Liver (tissue), 9 donors: ENCODE measurements around the gene LRRTM4. TPM values are rescaled to one million over a fixed set of nuclear protein-coding genes. Genes with fewer than 3 reads are reported as not detected.

Experiments used
- DNase-seq: peaks from one replicate; pipeline ENCODE4 v3.0.0-alpha.2; 2017; ENCODE audit warnings: low spot score
- H3K27ac ChIP-seq, 2 donors: one replicate each; pipeline ENCODE4 v1.7.0; 2013; ENCODE audit warnings: inconsistent platforms in 2 of 2, low read length in 2 of 2, control low read depth in 1 of 2, low read depth in 1 of 2, mild to moderate bottlenecking in 1 of 2
- H3K27me3 ChIP-seq, 4 donors: one replicate each; pipeline versions ENCODE4 v1.6.1 to v1.7.0; 2013; ENCODE audit warnings: low read length in 3 of 4, inconsistent platforms in 1 of 4, mild to moderate bottlenecking in 1 of 4, moderate library complexity in 1 of 4; ENCODE audit not compliant: control insufficient read depth in 4 of 4, insufficient read depth in 4 of 4
- H3K36me3 ChIP-seq, 4 donors: one replicate each; pipeline versions ENCODE4 v1.6.1 to v1.7.0; 2013; ENCODE audit warnings: low read length in 3 of 4, mild to moderate bottlenecking in 3 of 4, low read depth in 1 of 4, moderate library complexity in 1 of 4; ENCODE audit not compliant: control insufficient read depth in 4 of 4, insufficient read depth in 3 of 4
- H3K4me1 ChIP-seq, 4 donors: one replicate each; pipeline versions ENCODE4 v1.6.1 to v1.7.0; 2013; ENCODE audit warnings: low read length in 3 of 4, mild to moderate bottlenecking in 3 of 4, moderate library complexity in 1 of 4; ENCODE audit not compliant: control insufficient read depth in 4 of 4, insufficient read depth in 4 of 4
- H3K4me3 ChIP-seq, 3 donors: one replicate each; pipeline versions ENCODE4 v1.6.1 to v1.7.0; 2013; ENCODE audit warnings: low read length in 3 of 3, control low read depth in 1 of 3, low read depth in 1 of 3, mild to moderate bottlenecking in 1 of 3
- H3K9ac ChIP-seq, 2 donors: one replicate each; pipeline ENCODE4 v1.7.0; 2013; ENCODE audit warnings: low read length in 2 of 2, mild to moderate bottlenecking in 2 of 2, moderate library complexity in 2 of 2, control low read depth in 1 of 2, low read depth in 1 of 2
- H3K9me3 ChIP-seq, 4 donors: one replicate each; pipeline versions ENCODE4 v1.6.1 to v1.7.0; 2013; ENCODE audit warnings: low read length in 3 of 4; ENCODE audit not compliant: control insufficient read depth in 4 of 4
- ATF3 ChIP-seq: IDR thresholded peaks from 2 replicates; pipeline ENCODE4 v1.6.1; 2016; ENCODE audit warnings: antibody characterized with exemption
- CTCF ChIP-seq: fragments of 150-350 bp; IDR thresholded peaks from 2 replicates; pipeline ENCODE4 v1.5.1; 2017; ENCODE audit warnings: improper control_type of control experiment, low read depth, low read length; ENCODE audit not compliant: missing input control
- FOXA1 ChIP-seq: IDR thresholded peaks from 2 replicates; pipeline ENCODE4 v1.6.1; 2016; ENCODE audit warnings: antibody characterized with exemption
- FOXA2 ChIP-seq: IDR thresholded peaks from 2 replicates; pipeline ENCODE4 v1.6.1; 2016; ENCODE audit warnings: antibody characterized with exemption
- GABPA ChIP-seq, 2 donors: IDR thresholded peaks in 1 of 2; conservative IDR thresholded peaks in 1 of 2; 2 replicates each; pipeline ENCODE4 v1.6.1; 2016; ENCODE audit warnings: antibody characterized with exemption in 2 of 2, mild to moderate bottlenecking in 1 of 2, moderate library complexity in 1 of 2
- HNF4A ChIP-seq, 2 donors: conservative IDR thresholded peaks; 2 replicates each; pipeline ENCODE4 v1.6.1; 2016; ENCODE audit warnings: antibody characterized with exemption in 2 of 2, mild to moderate bottlenecking in 2 of 2
- HNF4G ChIP-seq: IDR thresholded peaks from 2 replicates; pipeline ENCODE4 v1.6.1; 2016; ENCODE audit warnings: antibody characterized with exemption
- JUND ChIP-seq, 2 donors: IDR thresholded peaks; 2 replicates each; pipeline ENCODE4 v1.6.1; 2016; ENCODE audit warnings: antibody characterized with exemption in 2 of 2
- MAX ChIP-seq: IDR thresholded peaks from 2 replicates; pipeline ENCODE4 v1.6.1; 2016; ENCODE audit warnings: antibody characterized with exemption
- NR2F2 ChIP-seq: IDR thresholded peaks from 2 replicates; pipeline ENCODE4 v1.6.1; 2016; ENCODE audit warnings: antibody characterized with exemption
- RAD21 ChIP-seq, 2 donors: IDR thresholded peaks; 2 replicates each; pipeline ENCODE4 v1.6.1; 2016; ENCODE audit warnings: antibody characterized with exemption in 2 of 2, mild to moderate bottlenecking in 2 of 2
- REST ChIP-seq: IDR thresholded peaks from 2 replicates; pipeline ENCODE4 v1.6.1; 2016; ENCODE audit warnings: antibody characterized with exemption, mild to moderate bottlenecking
- RXRA ChIP-seq, 2 donors: IDR thresholded peaks; 2 replicates each; pipeline ENCODE4 v1.6.1; 2017 to 2018; ENCODE audit warnings: antibody characterized with exemption in 2 of 2, mild to moderate bottlenecking in 1 of 2
- SP1 ChIP-seq: IDR thresholded peaks from 2 replicates; pipeline ENCODE4 v1.6.1; 2018; ENCODE audit warnings: antibody characterized with exemption, mild to moderate bottlenecking
- TAF1 ChIP-seq: conservative IDR thresholded peaks from 2 replicates; pipeline ENCODE4 v1.6.1; 2016; ENCODE audit warnings: antibody characterized with exemption, mild to moderate bottlenecking
- ZBTB33 ChIP-seq: IDR thresholded peaks from 2 replicates; pipeline ENCODE4 v1.6.1; 2016; ENCODE audit warnings: antibody characterized with exemption
- WGBS: extraction: QIAGEN DNeasy Blood & Tissue Kit; methylation state at CpG from one replicate; pipeline ENCODE4 v1.1.7; 2013; 5-methylcytosine and 5-hydroxymethylcytosine counted together
- polyA plus RNA-seq, 2 donors: library from polyadenylated mRNA; stranded (reverse) in 1 of 2; unstranded in 1 of 2; fragments of 200-250 nt in 1 of 2; fragments of >200 nt in 1 of 2; fragmentation: Nextera tagmentation in 1 of 2; extraction: Ambion mirVana in 1 of 2; gene quantifications; one replicate each; pipeline versions ENCODE4 v1.2.1 to v1.2.3, GENCODE V29; 2013 to 2015
- total RNA-seq, 2 donors: library from RNA; depleted of rRNA; stranded (reverse); fragments of >200 nt; gene quantifications; one replicate each; pipeline ENCODE4 v1.2.3, GENCODE V29; 2014
- donor health status: healthy.
- donor health status: healthy.
- donor health status: healthy.
- donor health status: healthy.
- donor health status: healthy.

LRRTM4 gene
- total and polyA plus RNA-seq, 4 donors: 0.06 to 0.09 (median 0.08) TPM; not detected in 1

- TF ChIP-seq GABPA (IDR thresholded peaks at IDR 0.05 in 1 of 2, conservative IDR thresholded peaks at IDR 0.05 in 1 of 2): no peak
- TF ChIP-seq FOXA2: no peak
- TF ChIP-seq RAD21 (IDR thresholded peaks at IDR 0.05): no peak
- no peak for TF ChIP-seq RXRA (IDR thresholded peaks at IDR 0.05)
- no peak for TF ChIP-seq ZBTB33
- no peak for TF ChIP-seq MAX
- no peak for TF ChIP-seq ATF3
- no peak for TF ChIP-seq NR2F2
- no peak for TF ChIP-seq HNF4G
- TF ChIP-seq JUND (IDR thresholded peaks at IDR 0.05): no peak
- TF ChIP-seq TAF1: no peak
- no peak for TF ChIP-seq FOXA1
- TF ChIP-seq CTCF: no peak
- Histone ChIP-seq H3K27ac (no peak overlapping the region), H3K4me1 (no peaks in the 10 kb centered on the region), H3K9ac (no peak overlapping the region), H3K9me3 (no peaks in the 10 kb centered on the region), H3K27me3 (no peaks in the 10 kb centered on the region), H3K4me3 (no peak overlapping the region), H3K36me3 (no peaks in the 10 kb centered on the region)
- no peak for DNase-seq
- 82% methylated on average over 3 of the region's 3 CpGs for WGBS
Measured at GRCh38 chr2:77470096-77470495, 52.1 kb downstream of the LRRTM4 start.

GRCh38 chr2:77469106-77469505, 53.1 kb downstream of the LRRTM4 start:
- H3K27ac ChIP-seq: no peak overlapping the region
- no peak overlapping the region for H3K9ac ChIP-seq
- no peaks in the 10 kb centered on the region for H3K9me3 ChIP-seq
- WGBS: 77% methylated on average over 4 of the region's 4 CpGs
- no peaks in the 10 kb centered on the region for H3K36me3 ChIP-seq
- H3K27me3 ChIP-seq: no peaks in the 10 kb centered on the region
- no peak for TF ChIP-seq HNF4A (conservative IDR thresholded peaks at IDR 0.05)
- no peak for TF ChIP-seq CTCF
- no peak for TF ChIP-seq GABPA (IDR thresholded peaks at IDR 0.05 in 1 of 2, conservative IDR thresholded peaks at IDR 0.05 in 1 of 2)
- TF ChIP-seq REST: no peak
- no peak for TF ChIP-seq MAX
- TF ChIP-seq ZBTB33: no peak
- TF ChIP-seq ATF3: no peak
- no peak for TF ChIP-seq SP1
- no peak for TF ChIP-seq HNF4G
- TF ChIP-seq JUND (IDR thresholded peaks at IDR 0.05): no peak
- DNase-seq: no peak
- no peaks in the 10 kb centered on the region for H3K4me1 ChIP-seq
- H3K4me3 ChIP-seq: no peak overlapping the region
